ENCODE measurements around the gene P3H3.

GRCh38 chr12:6791931-6792520 is 36.2 kb upstream of the P3H3 start:
- TF ChIP-seq CTCF (conservative IDR thresholded peaks at IDR 0.05 in 1 of 2, IDR thresholded peaks at IDR 0.05 in 1 of 2; ENCODE audit: extremely low read depth in 1 of 2, insufficient read depth in 1 of 2, low read depth in 1 of 2, low read length in 2 of 2) (no peak), EZH2 (IDR thresholded peaks at IDR 0.05; ENCODE audit: borderline replicate concordance, low read length) (no peak)
